ENCODE measurements around the gene RAB44.

DNA sequence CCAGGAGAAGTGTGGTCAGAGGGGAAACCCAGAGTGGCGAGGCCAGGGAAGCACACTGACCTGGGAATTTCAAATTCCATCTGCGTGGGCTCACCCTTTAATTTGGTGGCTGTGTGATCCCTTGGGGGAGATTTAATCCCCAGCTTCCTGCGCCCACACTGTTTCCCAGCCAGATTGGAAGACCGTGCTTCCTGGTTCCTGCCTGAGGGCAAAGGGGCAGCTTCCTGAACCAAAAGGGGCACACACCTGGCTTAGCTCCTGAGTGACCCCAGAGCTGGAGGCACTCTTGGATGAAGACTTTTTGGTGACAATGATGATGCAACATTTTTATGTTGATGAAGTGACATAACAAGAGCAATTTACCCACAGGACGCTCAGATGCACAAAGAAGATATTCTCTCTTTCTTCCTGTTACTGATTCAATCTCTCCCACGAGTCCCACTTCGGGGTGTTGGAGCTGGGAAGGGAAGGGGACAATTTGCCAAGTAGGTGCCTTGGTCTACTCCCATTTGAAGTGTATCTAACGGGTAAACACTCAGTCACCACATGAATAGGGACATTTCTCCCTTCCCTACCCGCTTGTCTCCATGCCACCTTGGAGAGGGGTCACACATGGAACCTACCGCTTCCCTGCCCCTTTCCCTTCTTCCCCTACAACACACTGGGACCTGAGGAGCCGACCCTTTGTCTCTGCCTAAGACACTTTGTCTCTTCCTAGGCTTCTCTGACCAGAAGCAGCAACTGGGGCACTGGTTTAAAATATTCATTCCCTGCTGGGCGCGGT lies 47.7 kb upstream of the RAB44 start:
- TF ChIP-seq, protein P1, sequence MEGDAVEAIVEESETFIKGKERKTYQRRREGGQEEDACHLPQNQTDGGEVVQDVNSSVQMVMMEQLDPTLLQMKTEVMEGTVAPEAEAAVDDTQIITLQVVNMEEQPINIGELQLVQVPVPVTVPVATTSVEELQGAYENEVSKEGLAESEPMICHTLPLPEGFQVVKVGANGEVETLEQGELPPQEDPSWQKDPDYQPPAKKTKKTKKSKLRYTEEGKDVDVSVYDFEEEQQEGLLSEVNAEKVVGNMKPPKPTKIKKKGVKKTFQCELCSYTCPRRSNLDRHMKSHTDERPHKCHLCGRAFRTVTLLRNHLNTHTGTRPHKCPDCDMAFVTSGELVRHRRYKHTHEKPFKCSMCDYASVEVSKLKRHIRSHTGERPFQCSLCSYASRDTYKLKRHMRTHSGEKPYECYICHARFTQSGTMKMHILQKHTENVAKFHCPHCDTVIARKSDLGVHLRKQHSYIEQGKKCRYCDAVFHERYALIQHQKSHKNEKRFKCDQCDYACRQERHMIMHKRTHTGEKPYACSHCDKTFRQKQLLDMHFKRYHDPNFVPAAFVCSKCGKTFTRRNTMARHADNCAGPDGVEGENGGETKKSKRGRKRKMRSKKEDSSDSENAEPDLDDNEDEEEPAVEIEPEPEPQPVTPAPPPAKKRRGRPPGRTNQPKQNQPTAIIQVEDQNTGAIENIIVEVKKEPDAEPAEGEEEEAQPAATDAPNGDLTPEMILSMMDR (IDR thresholded peaks at IDR 0.05): no peak
- TF ChIP-seq EZH2phosphoT487 (IDR thresholded peaks at IDR 0.05): no peak
- no peak for TF ChIP-seq EZH2 (IDR thresholded peaks at IDR 0.05)
